Left renal cortex interstitium (tissue), 4 donors: ENCODE results near the gene ATRNL1. TPM values are rescaled to one million over a fixed set of nuclear protein-coding genes. Genes with fewer than 3 reads are reported as not detected.

Experiments used
- polyA plus RNA-seq, 4 donors: library from polyadenylated mRNA; unstranded; fragments of 120-200 nt; gene quantifications; one replicate each; pipeline ENCODE4 v1.2.1, GENCODE V29; 2013; ENCODE audit not compliant: insufficient read length in 4 of 4

Gene ATRNL1
- polyA plus RNA-seq, 4 donors = 23.7 to 33.2 (median 28.1) TPM

Other genes with a start within 250 kb of the ATRNL1 start
- gene TRUB1, start 155.2 kb upstream of the ATRNL1 start, polyA plus RNA-seq = 10 to 100 TPM; 34.1 to 40.7 (median 39.2) TPM